Right renal cortex interstitium (tissue), 3 donors: ENCODE measurements around the gene SVOP. TPM values are rescaled to one million over a fixed set of nuclear protein-coding genes. Genes with fewer than 3 reads are reported as not detected.
"Not testable (repeated sequence)": the region's sequence is repeated elsewhere in the genome, so short reads cannot be mapped to it uniquely, and the experiment has no call there.

ENCODE experiments used
- DNase-seq, 3 donors: peaks; one replicate each; pipeline ENCODE4 v3.0.0-alpha.2; 2013; ENCODE audit warnings: low read depth in 3 of 3, low spot score in 2 of 3
- polyA plus RNA-seq, 3 donors: library from polyadenylated mRNA; unstranded; fragments of 120-200 nt; gene quantifications; one replicate each; pipeline ENCODE4 v1.2.1, GENCODE V29; 2013; ENCODE audit not compliant: insufficient read length in 3 of 3

The SVOP gene, protein sequence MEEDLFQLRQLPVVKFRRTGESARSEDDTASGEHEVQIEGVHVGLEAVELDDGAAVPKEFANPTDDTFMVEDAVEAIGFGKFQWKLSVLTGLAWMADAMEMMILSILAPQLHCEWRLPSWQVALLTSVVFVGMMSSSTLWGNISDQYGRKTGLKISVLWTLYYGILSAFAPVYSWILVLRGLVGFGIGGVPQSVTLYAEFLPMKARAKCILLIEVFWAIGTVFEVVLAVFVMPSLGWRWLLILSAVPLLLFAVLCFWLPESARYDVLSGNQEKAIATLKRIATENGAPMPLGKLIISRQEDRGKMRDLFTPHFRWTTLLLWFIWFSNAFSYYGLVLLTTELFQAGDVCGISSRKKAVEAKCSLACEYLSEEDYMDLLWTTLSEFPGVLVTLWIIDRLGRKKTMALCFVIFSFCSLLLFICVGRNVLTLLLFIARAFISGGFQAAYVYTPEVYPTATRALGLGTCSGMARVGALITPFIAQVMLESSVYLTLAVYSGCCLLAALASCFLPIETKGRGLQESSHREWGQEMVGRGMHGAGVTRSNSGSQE
- under 1 TPM; 0.03 to 0.11 (median 0.08) TPM for polyA plus RNA-seq

DNA sequence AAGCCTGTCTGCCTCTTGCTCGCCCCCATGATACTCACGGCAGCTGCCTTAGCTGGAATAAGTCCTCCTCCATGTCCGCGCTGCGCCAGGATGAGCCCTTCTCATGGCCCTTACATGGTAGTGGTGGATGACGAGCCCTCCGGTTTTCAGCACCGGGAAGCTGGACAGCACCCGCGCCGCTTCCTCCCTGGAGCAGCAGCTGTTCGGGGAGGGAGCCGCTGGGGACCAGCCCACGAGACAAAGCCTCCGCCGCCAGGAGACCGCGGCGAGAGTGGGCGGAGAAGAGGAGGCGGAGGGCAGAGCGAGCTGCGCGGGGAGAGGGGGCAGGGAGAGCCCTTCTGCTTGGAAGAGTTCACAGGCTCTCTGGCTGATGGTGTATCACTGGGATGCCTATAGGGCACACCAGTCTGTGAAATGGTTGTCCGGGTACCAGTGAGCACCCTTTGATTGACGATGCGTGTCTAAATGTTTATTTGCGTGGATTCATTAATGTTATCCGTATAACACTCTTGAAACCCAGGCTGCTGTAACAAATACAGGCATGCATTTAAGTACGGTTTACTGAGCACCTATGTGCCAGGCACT lies at the start of gene SVOP:
TSS of gene SVOP (minus strand) at position 273 of the 585 bp plus-strand sequence. CDS start at position 73, 200 bp downstream.
- peak; percentile 74 to 87 (median 80) for DNase-seq

DNA sequence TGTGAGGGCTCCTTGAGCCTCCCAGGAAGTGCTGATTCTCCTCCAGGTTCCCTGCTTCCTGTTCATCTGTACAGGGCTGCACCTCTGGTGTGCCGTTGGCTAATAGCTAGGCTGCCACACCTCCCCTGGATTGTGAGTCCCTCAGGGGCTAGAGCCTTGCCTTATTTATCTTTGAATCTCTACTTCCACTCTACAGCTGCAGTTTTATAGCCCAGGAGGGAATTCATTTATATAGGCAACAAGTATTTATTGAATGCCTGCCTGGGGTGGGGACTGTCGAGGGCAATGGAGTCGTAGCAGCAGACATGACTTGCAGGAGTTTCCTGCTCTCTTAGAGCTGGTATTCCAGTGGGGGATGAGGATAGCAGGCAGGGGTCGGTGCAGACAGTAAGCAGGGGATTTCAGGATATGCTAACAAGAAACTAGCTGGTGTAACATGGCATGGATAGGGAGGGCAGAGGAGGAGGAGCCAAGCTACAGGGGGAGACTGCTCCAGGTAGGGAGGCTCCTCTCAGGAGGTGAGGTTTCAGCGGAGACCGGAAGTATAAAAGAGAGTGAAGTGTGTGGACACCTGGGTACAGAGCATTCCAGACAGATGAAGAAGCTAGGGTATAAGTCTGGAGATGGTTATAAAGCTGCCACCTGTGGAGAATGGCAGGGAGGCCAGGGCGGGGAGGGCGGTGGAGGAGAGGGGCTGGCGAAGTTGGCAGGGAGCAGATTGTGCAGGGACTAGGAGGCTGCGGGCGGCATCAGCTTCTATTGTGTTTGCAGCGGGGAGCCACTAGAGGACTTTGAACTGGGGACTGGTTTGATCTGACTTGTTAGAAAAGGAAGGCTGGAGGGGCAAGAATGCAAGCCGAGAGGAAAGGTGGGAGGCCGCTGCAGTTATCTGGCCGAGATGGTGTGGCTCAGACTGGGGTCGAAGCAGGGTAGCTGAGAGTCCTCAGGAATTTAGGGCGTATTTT lies 48.7 kb upstream of the SVOP start:
- DNase-seq, result no peak

DNA sequence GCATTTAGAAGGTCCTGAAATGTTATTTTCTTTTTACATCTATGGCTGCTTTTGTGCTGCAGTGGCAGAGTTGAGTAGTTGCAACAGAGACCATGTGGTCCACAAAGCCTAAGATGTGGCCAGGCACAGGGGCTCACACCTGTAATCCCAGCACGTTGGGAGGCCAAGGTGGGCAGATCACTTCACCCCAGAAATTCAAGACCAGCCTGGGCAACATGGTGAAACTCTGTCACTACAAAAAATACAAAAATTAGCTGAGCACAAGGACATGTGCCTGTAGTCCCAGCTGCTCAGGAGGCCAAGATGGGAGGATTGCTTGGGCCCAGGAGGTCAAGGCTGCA lies 45.0 kb upstream of the SVOP start:
- DNase-seq, result no peak

DNA sequence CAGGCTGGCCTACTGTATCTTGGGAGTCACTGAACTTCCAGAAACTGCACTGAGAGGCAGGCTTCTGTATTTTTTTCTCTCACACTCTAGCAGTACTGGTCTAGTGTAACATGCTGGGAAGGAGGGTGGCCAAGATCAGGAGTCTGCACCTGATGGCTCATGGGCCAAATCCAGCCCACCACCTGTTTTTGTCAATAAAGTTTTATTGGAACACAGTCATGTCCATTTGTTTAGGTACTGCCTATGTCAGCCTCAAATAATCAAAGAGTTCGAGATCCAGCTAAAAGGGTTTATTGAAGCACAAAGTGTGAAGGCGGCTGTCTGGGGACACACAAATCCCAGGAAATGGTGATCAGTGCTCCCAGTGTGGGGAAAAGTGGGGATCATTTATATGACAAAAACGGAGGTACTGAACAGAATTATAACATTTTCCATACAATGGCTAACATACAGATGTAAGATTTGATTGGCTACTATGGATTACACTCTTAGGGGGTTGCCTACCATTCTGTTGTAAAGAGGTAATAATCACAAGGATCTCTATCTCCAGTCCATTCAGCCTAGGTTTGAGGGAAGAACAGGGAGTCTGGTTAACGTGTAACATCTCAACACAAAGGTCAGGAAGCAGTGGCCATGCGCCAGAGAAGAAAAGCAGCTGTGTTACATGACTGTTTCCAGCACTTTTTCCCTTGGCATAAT lies 44.4 kb upstream of the SVOP start:
- DNase-seq, result peak in 1 of 3 donors; percentile 2

DNA sequence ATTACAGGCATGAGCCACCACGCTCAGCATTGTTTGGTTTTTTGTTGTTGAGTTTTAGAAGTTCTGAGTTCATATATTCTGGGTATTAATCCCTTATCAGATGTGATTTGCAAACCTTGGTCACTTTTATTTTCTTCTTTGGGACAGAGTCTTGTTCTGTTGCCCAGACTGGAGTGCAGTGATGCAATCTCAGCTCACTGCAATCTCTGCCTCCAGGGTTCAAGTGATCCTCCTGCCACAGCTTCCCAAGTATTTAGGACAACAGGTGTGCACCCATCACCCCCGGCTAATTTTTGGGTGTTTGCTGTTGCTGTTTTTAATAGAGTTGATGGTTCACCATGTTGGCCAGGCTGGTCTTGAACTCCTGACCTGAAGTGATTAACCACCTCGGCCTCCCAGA lies 43.3 kb upstream of the SVOP start:
- DNase-seq, result no peak

DNA sequence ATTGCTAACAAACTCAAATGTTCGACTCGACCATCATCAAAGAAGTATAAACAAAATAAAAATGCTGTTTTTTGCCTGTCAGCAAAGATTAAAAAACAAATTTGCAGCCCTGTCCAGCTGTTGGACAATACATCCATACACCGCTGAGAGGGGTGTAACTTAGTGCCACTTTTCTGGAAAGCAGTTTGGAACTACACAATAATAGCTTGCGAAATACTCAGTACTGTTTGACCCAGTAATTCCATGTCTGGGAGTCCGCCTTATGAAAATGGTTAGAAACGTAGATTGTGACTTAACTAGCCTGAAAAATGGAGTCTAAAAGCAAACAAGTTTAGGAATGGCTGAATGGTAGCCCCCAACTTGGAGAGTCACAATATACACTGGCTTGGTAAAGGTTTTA lies 37.9 kb upstream of the SVOP start:
- no peak for DNase-seq

DNA sequence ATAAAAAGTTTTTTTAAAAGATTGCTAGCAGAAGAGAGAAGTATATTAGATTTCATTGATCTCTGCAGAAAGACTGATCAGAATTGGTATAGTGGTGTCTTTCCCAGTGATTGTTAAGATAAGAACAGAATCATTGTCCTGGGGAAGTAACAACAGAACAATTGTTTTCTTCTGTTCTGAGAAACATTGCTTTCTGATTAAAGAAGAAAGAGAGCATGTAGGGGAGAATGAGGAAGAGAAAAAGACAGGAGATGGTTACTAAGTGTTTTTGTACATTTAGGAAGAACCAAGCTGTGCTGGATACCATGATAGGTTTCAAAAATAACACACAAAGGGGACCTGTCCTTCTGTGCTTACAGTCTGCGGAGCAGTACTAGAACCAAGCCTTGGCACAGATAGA lies 36.5 kb upstream of the SVOP start:
- DNase-seq, result no peak

DNA sequence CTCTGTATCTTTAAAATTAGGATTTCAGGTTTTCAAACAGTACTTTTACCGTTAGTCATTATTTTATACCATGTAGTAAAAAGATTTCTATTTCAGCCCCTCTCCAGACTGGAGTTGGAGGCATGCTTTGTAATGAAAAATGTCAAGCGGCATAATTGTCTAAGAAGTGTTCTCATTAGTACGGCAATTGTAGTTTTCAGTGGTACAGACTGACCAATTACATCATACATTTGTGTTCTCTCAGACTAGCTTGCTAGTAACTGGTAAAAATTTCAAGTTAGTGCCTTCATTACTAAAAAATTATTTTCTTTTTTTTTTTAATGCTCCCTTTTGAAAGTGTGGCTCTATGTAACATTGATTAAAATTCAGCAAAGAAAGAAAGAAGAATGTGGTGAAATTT lies 36.0 kb upstream of the SVOP start:
- no peak for DNase-seq

DNA sequence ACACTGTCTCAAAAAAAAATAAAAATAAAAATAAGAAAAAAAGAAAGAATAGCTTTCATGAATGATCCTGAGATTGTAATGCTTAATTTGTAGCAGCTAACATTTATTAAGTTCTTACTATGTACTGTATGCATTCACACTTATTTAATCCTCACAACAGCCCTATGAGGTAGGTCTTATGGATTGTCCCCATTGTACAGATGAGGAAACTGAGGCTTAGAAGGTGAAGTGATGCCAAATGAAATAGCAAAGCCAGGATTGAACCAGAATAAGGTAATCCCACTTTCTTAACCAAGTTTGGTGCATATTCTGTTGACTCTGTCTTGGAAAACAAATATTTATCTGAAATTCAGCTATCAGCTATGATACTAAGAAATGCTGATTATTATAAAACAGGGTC lies 33.7 kb upstream of the SVOP start:
- no peak for DNase-seq

DNA sequence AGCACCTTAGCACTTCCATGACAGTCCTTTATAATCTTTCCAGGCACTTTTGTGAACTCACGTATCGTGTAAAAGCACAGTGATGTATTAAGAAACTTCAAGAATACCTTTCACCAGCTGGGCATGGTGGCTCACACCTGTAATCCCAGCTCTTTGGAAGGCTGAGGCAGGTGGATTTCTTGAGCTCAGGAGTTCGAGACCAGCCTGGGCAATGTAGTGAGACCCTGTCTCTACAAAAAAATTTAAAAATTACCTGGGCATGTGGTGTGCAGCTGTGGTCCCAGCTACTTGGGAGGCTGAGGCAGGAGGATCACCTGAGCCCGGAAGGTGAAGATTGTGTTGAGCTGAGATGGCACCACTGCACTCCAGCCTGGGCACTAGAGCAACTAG lies 33.3 kb upstream of the SVOP start:
- DNase-seq, result not testable (repeated sequence)

DNA sequence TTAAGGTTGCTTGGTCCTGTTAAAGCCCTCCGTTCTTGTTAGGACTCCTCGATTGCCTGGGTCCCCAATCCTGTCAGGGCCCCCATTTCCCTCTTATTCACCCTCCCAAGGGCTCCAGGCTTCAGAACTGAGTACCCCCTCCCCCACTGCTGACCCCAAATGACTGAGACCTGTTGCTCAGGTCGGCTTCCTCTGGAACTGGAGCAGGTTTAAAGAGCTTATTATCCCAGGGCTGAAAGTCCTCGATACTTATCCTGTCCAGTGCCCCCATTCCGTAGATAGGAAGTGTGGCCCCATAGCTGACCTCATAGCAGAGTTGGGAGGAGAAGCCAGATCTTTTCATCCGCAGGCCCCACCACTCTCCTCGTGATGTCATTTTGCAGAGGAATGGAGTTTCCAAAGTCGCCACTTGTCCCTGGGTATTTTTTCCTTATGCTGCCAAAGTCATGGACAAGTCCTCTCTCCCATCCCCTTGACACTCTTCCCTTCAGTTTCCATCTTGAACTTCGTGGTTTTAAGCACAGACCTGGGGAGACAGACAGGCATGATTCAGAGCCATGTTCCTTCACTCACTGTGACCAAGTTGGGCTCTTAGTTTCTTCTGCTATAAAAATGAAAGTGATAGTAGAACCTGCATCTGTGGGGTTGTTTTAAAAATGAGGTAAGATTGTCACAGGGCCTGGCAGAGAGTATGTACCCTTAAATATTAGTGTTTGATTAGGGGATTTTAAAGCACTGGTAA lies 32.7 kb upstream of the SVOP start:
- no peak for DNase-seq

DNA sequence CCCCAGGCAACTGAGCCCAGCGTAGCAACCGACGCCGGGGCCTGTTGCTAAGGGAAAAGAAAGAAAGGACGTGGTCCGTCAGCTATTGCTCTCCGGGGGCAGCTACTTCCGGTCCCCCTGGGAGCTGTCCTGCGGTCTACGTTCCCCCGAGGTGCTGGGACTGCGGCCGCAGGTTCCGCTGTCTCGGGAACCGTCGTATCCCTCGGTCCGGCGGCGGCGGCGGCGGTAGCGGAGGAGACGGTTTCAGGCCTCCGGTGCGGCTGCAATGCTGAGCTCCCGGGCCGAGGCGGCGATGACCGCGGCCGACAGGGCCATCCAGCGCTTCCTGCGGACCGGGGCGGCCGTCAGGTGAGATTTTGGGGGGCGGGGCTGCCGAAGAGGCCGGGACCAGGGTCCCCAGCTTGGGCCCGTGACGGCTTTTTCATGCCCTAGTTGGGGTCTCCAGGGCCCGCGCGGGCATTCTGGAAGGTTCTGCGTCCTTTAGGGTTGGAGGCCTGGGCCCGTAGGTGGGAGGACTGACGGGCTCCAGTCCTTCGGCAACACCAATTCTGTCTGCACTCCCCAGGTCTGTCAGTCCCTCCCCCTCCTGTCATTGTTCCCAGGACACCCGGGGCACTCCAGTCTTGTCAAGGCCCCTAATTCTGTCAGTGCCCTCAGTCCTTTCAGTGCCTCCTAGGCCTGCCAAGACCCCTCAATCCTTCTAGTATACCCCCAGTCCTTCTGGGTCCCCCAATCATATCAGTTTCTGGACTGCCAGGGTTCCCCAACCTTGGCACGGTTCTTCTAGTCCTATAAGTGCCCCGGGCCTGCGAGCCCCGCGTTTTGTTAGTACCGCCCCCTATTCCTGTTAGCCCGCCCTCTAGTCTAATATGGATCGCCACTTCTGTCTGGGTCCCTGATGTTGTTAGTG lies 31.8 kb upstream of the SVOP start, which contains the start of gene USP30:
TSS of gene USP30 (plus strand) at position 163 of the 910 bp plus-strand sequence. CDS start at position 266, 103 bp downstream.
- DNase-seq, result peak; percentile 73 to 78 (median 78)

DNA sequence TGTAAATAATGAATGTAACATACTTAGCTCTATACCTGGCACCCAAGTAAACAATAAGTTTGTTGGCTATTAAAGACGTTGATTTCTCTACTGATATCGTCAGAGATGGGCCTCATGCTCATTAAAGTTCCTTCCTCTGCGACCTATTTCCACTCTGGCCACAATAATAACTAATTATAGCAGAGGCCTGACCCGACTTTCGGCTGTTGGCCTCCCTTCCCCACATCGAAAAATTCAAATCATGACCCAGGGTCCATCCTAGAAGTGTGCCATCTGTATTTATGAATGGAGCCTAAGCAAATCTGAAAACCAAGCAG lies 31.2 kb upstream of the SVOP start:
- no peak for DNase-seq

DNA sequence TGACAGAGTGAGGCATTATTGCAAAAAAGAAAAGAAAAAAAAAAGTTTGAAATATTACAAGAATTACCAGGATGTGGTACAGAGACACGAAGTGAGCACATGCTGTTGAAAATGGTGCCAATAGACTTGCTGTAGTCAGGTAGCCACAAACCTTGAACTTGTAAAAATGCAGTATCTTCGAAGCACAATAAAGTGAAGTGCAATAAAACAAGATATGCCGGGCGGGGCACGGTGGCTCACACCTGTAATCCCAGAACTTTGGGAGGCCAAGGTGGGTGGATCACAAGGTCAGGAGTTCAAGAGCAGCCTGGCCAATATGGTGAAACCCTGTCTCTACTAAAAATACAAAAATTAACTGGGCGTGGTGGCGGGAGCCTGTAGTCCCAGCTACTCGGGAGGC lies 28.9 kb upstream of the SVOP start:
- DNase-seq, result not testable (repeated sequence)

DNA sequence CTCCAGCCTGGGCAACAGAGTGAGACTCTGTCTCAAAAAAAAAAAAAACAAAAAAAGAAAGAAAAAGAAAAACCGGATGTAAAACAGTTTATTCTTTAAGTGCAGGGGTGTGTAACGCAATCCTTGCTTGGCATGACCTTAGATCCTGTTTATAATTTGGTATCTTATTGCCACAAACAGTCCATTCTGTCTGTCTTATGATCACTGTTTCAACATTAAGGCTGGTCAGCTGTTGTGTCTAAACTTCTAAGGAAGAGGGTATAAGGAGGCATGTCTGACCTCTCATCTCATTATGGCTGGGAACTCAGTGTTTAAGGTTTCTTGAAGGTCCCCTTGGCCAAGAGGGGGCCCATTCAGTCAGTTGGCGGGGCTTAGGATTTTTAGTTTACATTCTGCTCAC lies 27.8 kb upstream of the SVOP start:
- not testable (repeated sequence) for DNase-seq

DNA sequence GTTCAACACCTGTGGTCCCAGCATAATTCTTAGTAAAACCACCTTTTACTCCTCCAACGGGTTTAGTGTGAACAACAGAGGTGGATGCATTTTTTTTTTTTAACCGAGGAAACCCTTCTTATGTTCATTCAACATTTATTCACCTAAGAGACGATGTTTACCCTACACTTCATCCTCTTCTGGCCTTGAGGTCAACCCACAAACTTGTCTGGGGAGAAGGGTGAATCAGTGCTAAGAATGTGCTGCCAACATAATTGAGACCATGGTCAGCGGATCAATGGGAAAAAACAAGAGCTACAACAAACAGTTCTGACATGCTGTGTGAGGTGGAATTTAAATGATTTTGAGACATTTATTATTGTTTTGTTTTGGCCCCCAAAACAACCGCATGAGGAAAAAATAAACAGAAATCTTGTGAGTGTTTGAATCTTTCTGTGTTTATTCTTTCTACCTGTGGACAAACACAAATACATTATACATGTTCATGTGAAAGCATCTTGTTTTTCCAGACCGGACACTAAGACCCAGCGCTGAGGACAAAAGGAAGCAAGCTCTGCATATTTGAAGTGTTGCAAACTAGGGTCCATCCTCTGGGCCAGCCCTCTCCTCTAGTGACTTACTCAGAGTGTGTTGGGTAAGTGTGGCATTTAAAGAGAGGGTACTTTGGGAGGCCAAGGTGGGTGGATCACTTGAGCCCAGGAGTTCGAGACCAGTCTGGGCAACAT lies 26.4 kb upstream of the SVOP start:
- no peak for DNase-seq

DNA sequence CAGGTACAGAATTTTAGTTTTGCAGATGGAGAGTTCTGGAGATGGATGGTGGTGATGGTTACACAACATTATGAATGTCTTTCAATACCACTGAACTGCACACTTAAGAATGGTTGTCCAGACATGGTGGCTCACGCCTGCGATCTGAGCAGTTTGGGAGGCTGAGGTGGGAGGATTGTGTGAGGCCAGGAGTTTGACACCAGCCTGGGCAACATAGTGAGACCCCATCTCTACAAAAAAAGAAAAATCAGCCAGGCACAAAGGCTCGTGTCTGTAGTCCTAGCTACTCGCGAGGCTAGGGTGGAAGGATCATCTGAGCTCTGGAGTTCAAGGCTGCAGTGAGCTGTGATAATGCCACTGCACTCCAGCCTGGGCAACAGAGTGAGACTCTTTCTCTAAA lies 23.4 kb upstream of the SVOP start:
- no peak for DNase-seq

DNA sequence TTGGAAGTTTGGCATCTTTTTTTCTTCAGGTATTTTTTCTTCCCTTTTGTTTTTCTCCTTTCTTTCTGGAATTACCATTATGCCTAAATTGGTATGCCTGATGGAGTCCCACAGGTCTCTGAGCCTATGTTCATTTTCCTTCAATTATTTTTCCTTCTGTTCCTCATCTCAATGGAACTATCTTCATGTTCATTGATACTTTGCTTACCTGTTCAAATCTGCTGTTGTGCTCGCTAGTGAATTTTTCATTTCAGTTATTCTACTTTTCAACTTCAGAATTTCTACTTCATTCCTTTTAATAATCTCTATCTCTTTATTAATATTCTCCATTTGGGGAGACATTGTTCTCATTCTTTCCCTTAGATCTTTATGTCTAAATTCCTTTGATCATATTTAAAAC lies 16.1 kb upstream of the SVOP start:
- no peak for DNase-seq
